ENCODE data around the gene KIF15. TPM values are rescaled to one million over a fixed set of nuclear protein-coding genes. Genes with fewer than 3 reads are reported as not detected.

The KIF15 gene
- polyA plus RNA-seq, 1 donor from 2014 or later = 5.8 TPM

GRCh38 chr3:44877333-44877732, 115.7 kb downstream of the KIF15 start:
- Histone ChIP-seq H3K27ac (ENCODE audit: low read length) (no peak overlapping the region), H2AFZ (ENCODE audit: low read depth, low read length) (no peak overlapping the region), H3K9me2 (ENCODE audit: insufficient read depth, low read length) (no peaks in the 10 kb centered on the region), H3K4me3 (ENCODE audit: low read length) (no peak overlapping the region), H3K4me2 (ENCODE audit: low read length) (no peak overlapping the region), H4K20me1 (ENCODE audit: insufficient read depth) (no peaks in the 10 kb centered on the region), H3K79me2 (replicated peaks; ENCODE audit: insufficient read depth, low read length) (no peaks in the 10 kb centered on the region), H3K9ac (ENCODE audit: low read length) (no peak overlapping the region), H3K9me3 (ENCODE audit: low read length) (no peaks in the 10 kb centered on the region), H3K36me3 (ENCODE audit: insufficient read depth, low read length) (no peaks in the 10 kb centered on the region), H3F3A (ENCODE audit: insufficient read depth, low read length, poor library complexity, severe bottlenecking) (no peaks in the 10 kb centered on the region), H3K27me3 (ENCODE audit: insufficient read depth, low read depth, low read length) (no peaks in the 10 kb centered on the region)
- TF ChIP-seq REST (IDR thresholded peaks at IDR 0.05; ENCODE audit: borderline replicate concordance) (no peak), POLR2AphosphoS5 (IDR thresholded peaks at IDR 0.05) (no peak), CTCF (IDR thresholded peaks at IDR 0.05; ENCODE audit: poor library complexity, severe bottlenecking) (no peak), SMC3 (conservative IDR thresholded peaks at IDR 0.05; ENCODE audit: poor library complexity) (no peak), EZH2 (IDR thresholded peaks at IDR 0.05; ENCODE audit: borderline replicate concordance, insufficient read depth, low read length, poor library complexity, severe bottlenecking) (no peak), TAF1 (IDR thresholded peaks at IDR 0.05; ENCODE audit: low read depth) (no peak), EP300 (conservative IDR thresholded peaks at IDR 0.05; ENCODE audit: poor library complexity, severe bottlenecking) (no peak), MXI1 (conservative IDR thresholded peaks at IDR 0.05; ENCODE audit: poor library complexity, severe bottlenecking) (no peak), RAD21 (conservative IDR thresholded peaks at IDR 0.05) (no peak)

- H3K9ac ChIP-seq (ENCODE audit: low read length) = no peak overlapping the region
- H3K79me2 ChIP-seq (replicated peaks; ENCODE audit: insufficient read depth, low read length) = no peaks in the 10 kb centered on the region
- H3K27me3 ChIP-seq (ENCODE audit: insufficient read depth, low read depth, low read length) = no peaks in the 10 kb centered on the region
- TF ChIP-seq RAD21 (conservative IDR thresholded peaks at IDR 0.05) (no peak), MXI1 (conservative IDR thresholded peaks at IDR 0.05; ENCODE audit: poor library complexity, severe bottlenecking) (no peak), CTCF (IDR thresholded peaks at IDR 0.05; ENCODE audit: poor library complexity, severe bottlenecking) (no peak), SMC3 (conservative IDR thresholded peaks at IDR 0.05; ENCODE audit: poor library complexity) (no peak), REST (IDR thresholded peaks at IDR 0.05; ENCODE audit: borderline replicate concordance) (no peak), EZH2 (IDR thresholded peaks at IDR 0.05; ENCODE audit: borderline replicate concordance, insufficient read depth, low read length, poor library complexity, severe bottlenecking) (no peak)
- no peak overlapping the region for H3K4me2 ChIP-seq (ENCODE audit: low read length)
- H3K36me3 ChIP-seq (ENCODE audit: insufficient read depth, low read length) = no peaks in the 10 kb centered on the region
- H2AFZ ChIP-seq (ENCODE audit: low read depth, low read length) = no peak overlapping the region
- no peak overlapping the region for H3K4me3 ChIP-seq (ENCODE audit: low read length)
- no peak overlapping the region for H3K27ac ChIP-seq (ENCODE audit: low read length)
- no peaks in the 10 kb centered on the region for H3K9me3 ChIP-seq (ENCODE audit: low read length)
- no peaks in the 10 kb centered on the region for H4K20me1 ChIP-seq (ENCODE audit: insufficient read depth)
- H3F3A ChIP-seq (ENCODE audit: insufficient read depth, low read length, poor library complexity, severe bottlenecking) = no peaks in the 10 kb centered on the region
- H3K9me2 ChIP-seq (ENCODE audit: insufficient read depth, low read length) = no peaks in the 10 kb centered on the region
These were observed 118.7 kb downstream of the KIF15 start for GRCh38 chr3:44880284-44880683.

Measured in neural cell (in vitro differentiated cells).